ENCODE measurements around the gene RNF123.
"Not testable (repeated sequence)": the region's sequence is repeated elsewhere in the genome, so short reads cannot be mapped to it uniquely, and the experiment has no call there.

Gene RNF123

DNA sequence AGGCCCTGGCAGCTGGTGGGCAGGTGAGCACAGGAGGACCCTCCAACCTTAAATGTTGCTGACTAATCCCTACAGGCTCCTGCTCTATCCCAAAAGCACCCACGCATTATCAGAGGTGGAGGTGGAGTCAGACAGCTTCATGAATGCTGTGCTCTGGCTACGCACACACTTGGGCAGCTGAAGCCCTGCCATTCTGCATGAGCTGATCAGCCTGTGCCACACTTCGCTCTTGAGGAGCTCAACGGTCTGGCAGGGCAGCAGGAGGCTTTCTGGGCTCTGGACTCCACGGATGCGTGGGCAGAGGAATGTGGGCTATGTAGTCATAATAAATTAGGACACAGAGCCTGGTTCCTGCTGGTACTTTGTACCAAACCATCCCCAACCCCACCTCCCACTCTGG, 6.2 kb upstream of the RNF123 start:
- no peak for DNase-seq

DNA sequence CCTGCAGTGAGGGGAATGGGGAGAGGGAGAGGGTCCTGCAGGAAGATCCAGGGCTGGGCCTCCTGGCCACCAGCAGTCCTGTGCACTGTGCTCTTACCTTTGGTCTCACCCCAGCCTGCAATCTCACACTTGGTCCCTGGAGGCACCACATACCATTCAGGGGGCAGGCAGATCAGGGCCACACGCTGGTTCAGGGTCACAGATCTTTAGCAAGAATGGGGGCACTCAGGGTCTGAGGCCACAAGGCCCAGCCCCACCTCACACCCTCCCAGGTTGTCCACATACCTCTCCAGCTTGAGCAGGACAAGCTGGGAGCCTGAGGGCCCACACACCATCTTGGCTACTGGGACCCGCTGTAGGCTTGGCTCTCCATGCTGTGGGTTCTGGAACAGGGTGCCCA, 4.9 kb upstream of the RNF123 start:
- not testable (repeated sequence) for DNase-seq

DNA sequence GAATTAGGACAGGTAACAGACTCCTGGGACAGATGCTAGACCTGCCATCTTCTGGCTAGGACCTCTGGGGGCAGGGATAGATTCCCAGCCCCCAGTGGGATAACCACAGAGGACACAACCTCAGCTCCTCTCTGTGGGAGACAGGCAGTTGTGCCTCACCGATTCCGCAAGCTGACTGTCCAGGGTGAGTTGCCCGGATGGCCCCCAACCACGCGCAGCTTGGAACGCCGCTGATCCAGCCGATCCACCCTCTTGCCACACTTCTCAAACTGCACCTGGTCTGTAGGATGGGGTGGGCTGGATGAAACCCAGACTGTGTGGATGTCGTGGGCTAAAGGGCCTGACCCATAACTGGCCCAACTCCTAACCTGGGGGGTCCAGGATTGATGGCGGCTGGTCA, 4.3 kb upstream of the RNF123 start:
- DNase-seq, result not testable (repeated sequence)

DNA sequence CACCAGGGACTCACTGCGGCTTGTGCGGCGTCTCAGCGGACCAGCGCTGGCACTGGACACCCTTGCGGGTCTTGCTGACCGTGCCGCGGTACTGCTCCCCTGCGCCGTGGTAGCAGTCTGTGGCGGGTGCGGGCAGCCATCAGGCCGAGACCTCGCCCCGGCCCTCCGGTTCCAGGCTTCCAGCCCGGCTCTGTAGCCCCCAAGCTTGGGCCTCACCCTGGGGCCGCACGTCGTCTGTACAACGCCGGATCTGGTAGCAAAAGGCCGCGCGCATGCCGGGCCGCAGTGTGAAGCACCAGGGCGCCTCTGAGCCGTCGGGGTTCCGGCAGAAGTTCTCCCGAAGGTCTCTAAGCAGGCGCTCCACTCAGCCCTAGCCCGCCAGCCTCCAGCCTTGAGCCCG, 3.5 kb upstream of the RNF123 start:
- DNase-seq, result peak; percentile 21

DNA sequence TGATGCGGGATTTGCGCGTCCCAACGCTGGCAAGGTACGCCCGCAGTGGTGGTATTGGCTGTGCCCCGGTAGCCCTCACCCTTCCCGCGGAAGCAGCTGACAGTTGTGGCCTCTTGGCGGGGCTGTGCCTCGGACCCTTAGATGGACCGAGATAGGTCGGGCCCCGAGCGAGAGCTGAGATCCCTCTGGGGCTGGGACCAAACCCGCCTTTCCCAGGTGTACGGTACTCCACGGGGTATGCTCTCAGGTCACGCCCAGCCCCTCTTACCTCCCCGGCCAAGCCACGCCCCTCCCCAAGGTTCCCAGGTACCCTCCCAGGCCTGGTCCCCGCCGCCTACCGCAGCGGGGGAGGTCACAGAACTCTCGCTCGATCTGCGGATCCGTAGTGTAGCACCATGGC, 3.0 kb upstream of the RNF123 start:
- peak; percentile 37 for DNase-seq

DNA sequence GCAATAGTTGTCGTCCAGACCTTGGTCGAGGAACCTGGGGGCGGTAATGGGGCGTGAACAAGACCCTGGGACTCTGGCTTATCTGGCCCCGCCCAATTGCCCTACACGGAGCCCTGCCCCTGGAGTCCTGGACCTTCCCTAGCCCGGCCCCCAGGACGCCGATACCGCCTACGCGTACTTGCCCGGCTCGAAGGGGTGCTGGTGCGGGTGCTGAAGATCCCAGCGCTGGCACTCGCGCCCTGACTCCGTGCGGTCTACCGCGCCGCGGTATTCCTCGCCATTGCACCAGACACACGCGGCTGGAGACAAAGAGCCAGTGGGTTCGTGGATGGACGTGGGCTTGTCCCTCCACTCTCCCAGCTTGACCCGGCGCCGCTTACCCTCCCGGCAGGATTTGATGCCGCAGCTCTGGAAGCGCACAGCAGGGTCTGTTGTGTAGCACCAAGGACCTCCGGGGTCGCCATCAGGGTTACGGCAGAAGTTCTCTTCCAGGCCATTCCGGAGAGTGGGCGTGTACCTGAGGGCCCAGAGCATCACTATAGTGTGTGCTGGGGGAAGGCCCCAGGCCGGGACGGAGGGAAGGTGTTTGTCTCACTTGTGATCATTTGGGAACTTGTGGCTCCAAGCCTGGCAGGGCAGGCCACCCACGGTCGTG, 2.5 kb upstream of the RNF123 start:
- DNase-seq, result peak; percentile 63

DNA sequence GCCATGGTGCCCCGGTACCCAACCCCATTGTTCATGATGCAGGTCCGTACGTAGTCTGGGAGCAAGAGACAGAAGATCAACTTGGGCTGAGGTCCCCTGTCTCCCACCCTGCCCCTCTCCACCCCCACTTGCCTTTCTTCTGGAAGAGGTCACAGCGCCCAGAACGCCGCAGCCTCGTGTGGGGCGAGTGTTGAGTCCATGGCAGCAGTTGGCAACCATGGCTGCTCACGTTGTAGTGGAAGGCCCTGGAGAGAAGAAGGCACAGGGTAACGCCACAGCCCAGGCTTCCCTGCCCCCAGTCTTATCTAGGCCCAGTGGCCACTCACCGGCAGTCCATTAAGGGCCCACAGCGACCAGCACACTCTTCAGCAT, 1.9 kb upstream of the RNF123 start:
- DNase-seq, result not testable (repeated sequence)

DNA sequence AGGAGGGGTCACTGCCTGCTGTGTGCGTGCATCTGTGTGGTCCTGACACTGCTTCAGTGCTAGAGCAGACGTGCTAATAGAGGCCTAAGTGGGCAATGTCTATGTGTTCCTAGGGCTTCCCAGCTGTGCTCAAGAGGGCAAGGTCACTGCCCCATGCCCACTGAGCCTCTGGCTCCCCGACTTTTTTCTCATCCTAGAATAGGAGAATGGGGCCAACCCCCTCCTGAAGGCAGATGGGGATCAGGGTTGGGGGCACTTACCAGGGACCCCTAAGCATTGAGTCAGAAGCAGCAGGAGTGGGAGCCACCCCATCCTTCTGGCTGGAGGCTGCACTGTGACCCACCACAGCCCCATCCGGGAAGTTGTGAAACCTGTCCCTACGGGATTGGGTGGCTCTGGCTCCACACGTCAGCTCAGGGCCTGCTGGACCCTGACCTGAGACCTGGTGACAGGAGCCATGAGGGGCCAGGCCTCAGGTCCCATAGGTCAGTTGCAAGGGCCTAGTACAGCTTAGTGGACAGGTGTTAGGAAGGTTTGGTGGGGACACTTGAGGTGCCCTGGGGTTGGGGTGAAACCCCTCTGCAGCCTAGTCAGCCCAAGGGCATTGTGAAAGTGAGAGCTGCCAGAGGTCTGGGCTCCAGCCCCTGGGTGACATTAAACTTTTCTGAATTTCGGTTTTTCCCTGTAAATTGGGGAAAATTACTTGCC, 865 bp upstream of the RNF123 start:
- DNase-seq, result not testable (repeated sequence)

DNA sequence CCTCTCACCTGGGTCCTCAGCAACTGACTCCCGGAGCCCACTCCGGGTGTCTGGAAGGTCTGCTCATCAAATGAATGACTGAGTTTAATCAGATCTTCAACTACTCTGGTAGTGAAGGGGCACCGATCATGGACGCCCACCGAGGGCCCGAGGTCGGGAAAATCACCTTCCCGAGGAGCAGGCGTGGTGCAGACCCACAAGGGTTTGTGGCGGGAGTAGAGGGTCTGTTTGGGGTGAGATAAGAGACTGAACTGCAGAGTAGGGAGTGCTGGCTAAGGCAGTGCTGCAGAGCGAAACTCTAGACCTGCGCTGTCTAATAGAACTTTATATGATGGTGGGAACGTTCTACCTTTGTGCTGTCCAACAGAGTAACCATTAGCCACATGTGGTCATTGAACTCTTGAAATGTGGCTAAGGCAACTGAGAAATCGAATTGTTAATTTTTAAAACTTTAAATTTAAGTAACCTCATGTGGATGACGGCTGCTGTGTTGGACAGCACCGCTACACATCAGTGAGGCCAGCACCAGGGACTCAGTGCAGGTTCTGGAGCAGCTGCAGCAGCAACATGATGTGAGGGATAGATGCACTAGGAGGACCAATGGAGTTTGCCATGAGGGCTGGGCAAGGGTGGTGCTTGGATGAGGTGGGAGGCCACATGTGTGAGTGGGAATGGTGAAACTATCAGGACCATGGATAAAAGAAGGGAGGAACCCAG, 709 bp downstream of the RNF123 start:
- not testable (repeated sequence) for DNase-seq

DNA sequence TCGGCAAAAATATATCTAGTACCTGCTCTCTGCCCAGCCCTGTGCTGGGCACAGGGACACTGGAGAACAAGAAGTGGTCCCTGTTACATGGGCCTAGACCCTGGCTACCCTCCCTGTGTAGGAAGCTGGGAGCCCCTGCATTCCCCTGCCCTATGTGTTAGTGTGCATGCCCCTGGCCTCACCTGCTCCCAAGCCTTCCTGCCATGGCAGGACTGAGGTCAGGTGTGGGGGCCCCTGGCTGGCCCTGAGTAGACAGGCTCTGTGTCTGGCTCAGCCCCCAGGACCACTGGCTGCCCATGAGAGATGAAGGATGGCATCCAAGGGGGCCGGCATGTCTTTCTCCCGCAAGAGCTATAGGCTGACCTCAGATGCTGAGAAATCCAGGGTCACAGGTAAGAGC, 1.5 kb downstream of the RNF123 start:
- DNase-seq, result not testable (repeated sequence)

DNA sequence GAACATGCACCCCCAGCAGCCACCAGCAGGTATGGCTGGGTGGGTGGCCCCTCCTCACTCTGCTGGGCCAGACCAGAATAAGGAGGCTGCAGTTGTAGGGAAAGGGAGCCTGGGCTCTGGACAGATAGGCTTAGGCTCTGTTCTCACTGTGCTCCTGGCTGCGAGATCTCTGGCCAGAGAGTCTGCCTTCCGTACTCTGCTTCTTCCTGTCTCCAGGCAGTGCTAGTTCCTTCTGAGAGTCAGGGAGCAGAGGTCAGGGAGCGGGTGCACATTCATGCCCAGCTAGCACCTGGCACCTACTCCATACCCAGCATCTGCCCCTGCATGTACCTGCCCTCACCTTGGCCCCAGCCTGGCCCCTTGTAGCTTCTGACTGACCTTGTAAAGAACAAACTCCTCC, 2.1 kb downstream of the RNF123 start:
- DNase-seq, result not testable (repeated sequence)

DNA sequence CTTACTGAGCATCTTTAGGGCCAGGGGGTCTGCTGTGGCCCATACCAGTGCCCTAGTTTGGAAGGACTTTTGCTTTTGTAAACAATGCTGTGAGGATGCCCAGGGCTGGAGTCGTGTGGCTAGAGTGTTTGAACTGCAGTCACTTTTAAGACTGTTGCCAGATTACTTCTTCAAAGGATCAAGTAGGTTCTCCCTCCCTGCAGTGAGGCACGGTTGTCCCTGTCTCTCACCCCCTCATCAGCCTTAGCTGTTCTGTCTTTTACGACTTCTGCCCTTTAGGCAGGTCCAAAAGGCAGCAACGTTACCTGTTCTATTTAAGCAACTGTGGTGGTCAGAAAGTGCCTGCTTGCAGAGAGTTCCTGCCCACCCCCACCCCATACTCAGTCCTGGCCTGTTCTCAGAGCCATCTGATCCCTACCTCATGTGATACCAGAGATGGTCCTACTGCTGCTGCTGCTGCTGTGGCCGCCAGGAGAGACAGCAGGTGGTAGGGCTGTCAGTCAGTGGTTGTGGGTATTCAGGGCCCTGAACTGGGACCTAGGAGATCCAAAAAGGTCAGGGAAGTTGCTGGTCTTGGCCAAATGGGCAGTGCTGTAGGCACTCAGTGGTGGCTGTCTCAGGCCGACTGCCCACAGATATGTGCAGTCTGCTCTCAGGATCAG, 5.2 kb downstream of the RNF123 start:
- DNase-seq, result not testable (repeated sequence)

DNA sequence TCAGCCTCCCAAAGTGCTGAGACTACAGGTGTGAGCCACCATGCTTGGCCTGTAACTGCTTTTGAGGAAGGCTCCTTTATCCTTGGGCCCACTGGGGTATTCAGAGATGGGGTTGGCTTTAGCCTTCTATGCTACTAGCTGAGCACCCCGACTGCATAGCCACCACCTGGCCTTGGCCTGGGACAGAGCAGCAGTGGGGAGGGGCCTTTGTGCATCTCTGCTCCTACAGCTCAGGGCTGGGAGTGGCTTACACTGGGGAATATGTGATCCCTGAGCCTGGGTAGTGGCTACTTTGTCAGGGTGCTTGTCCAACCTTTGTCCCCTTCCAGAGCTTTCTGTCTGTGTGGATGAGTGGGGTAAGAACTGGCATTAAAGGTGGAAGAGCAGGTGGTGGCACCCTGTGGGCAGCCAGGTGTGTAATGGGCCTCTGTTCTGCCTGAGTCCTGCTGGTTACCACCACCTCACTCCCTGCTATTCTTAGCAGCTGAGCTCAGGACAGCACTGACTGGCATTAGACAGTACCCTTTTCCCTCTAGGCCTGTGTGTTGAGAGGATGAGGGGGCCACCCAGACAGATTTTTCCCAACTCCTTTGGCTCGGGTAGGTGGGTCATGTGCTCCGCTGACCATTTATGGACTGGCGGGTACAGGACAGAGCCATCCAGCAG, 6.1 kb downstream of the RNF123 start:
- not testable (repeated sequence) for DNase-seq

DNA sequence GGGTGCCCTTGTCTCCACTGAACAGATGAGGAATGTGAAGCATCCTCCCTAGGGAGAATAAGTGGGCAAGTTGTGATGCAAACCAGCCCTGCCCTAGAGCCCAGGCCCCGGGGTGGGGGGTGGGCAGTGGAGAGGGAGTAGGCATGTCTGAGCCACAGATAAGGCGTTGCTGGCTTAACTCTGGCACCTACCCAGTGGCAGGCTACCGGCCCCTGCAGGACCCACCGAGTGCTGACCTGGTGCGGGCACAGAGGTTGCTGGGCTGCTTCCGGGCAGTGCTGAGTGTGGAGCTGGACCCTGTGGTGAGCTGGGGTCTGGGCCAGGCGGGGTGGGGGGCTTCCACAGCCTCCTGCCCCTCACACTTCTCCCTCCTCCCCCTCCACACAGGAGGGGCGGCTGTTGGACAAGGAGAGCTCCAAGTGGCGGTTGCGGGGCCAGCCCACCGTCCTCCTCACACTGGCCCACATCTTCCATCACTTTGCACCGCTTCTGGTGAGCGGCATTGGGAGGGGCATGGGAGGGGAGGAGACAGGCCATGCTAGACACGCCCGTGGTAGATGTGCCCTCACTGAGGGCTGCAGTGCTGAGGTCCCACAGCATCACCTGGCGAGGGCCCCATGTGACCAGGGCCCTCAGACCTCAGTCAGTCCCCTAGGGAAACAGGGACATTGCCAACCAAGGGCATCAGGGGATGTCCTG, 10.1 kb downstream of the RNF123 start:
- no peak for DNase-seq

DNA sequence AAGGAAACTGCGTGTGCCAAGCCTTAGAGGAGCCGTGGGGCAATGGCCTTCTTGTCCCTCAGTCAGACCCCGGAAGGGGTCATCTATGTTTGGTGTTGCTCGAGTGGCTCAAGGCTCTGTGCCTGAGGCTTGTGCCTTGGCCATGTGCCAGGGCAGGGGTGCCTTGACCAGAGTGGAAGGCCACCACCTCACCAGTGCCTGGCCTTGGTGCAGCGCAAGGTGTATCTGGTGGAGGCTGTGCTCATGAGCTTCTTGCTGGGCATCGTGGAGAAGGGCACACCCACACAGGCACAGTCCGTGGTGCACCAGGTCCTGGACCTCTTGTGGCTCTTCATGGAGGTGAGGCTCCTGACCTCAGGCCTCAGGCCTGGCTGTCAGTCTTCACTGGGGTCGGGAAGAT, 10.7 kb downstream of the RNF123 start:
- no peak for DNase-seq

DNA sequence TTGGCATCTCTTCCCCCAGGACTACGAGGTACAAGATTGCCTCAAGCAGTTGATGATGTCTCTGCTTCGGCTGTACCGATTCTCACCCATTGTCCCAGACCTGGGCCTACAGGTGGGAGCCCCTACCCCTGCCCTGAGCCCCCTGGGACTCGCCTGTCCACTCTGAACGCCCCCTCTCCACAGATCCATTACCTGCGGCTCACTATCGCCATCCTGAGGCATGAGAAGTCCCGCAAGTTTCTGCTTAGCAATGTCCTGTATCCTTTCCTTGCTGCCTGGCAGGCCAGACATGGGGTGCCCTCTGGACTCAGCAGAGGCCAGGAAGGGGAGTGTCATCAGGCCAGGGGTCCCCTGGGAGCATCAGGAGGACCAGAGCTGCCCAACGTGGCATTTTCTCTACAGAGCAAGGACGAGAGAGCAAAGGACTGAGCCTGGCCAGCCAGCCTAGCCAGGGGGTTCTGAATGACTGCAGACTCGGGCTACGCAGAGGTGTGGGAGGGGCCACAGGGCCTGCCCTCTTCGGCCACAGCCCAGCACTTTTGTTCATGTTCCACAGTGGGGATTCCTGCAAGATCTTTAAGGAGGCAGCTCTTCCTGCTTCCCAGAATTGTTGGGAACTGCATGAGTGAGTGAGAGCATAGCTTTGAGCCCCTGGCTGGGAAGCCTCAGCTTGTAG, 11.2 kb downstream of the RNF123 start:
- no peak for DNase-seq

DNA sequence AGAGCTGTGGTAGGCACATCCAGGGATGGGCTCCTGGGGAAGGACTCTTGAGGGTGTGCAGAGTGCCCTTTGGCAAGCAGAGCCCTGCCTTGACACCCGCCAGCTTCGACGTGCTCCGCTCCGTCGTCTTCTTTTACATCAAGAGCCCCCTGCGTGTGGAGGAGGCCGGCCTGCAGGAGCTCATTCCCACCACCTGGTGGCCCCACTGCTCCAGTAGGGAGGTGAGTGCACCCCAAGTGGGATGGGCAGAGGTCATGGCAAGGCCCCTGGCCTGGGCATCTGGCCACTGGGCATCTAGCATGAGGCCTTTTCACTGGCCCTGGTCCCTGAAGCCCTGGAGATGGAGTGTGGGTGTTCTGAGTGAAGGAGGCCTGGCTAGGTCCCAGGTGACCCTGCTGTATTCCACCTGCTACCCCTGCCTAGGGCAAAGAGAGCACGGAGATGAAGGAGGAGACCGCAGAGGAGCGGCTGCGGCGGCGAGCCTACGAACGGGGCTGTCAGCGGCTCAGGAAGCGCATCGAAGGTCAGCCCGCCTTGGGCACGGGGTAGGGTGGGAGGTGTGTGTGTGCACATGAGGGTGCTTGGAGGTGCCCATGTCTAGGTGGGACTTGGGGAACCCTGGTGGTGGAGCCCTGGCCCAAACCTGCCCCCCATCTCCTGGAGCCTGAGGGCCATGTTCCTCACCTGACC, 12.2 kb downstream of the RNF123 start:
- no peak for DNase-seq

DNA sequence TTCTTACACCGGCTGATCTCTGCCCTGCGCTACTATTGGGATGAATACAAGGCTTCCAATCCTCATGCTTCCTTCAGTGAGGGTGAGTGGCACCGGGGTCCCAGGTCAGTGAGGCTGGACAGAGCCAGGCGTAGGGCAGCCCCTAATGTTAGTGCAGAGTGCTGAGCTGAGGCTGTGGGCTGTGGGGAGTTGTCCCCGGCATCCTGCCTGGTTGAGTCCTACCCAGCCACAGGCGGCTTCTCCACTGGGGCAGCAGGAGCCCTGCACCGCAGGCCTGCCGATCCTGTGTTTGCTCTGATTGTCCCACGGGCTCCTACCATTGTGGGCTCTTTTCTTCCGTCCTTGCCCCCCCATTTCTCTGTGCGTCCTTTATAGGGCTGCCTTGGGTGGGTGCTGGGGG, 13.3 kb downstream of the RNF123 start:
- DNase-seq, result no peak

DNA sequence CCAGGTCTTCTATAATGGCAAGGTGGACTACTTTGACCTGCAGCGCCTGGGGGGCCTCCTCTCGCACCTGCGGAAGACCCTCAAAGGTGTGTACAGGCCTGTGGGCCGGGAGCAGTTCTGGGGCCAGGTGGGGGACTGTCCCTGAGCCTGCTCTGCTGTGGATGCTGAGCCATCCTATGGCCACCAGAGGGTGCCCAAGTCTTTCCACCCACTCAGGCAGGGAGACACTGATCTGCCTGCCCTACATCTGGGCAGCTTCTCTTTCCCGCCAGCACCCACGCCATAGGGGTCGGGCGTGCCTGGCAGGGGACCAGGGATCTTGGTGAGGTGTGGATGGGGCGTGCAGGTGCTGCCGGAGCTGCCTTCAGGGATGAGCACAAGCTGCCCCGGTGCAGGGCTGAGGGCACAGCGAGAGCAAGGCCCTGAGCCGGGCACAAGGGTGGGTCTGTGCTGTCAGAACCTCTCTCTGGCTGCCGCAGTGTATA, 14.1 kb downstream of the RNF123 start:
- peak; percentile 74 for DNase-seq

DNA sequence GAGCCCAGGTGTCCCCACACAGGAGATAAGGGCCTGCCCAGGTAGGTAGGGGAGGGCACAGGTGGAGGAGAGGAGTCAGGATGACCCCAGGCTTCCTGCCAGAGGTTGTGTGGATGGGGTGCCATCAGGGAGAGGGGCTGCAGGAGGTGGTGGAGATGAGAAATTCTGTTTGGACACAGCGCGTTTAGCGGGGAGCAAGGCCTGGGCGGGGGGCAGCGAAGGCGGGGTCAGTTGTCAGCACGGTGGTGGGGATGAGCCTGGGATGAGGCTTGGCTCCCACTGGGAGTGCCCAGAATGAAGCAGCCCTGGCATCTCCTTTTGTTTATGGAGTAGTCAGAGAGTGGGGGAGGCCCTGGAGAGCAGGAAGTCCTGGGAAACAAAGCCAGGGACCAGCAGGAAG, 14.6 kb downstream of the RNF123 start:
- no peak for DNase-seq

DNA sequence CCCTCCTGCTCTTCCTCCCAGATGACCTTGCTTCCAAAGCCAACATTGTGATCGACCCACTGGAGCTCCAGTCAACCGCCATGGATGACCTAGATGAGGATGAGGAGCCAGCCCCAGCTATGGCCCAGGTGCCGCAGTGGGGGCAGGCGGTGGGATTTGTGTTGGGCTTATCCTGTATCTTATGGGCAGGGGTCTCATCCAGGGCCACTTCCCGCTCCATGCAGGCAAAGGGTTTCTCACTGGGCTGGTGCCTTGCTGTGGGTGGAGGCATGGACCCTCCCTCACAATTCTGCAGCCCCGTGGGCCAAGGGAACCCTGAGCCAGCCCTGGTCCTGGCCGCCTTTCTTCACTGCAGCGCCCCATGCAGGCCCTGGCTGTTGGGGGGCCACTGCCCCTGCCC, 15.3 kb downstream of the RNF123 start:
- no peak for DNase-seq
